Activated T-cell treated with anti-CD3 and anti-CD28 coated beads for 48 hours (primary cell): ENCODE data around the gene ERGIC2.
"Not testable (repeated sequence)": the region's sequence is repeated elsewhere in the genome, so short reads cannot be mapped to it uniquely, and the experiment has no call there.

Source experiments
- DNase-seq: peaks from one replicate; pipeline ENCODE4 v3.0.0-alpha.2; 2020; ENCODE audit warnings: low read depth

Gene ERGIC2, protein sequence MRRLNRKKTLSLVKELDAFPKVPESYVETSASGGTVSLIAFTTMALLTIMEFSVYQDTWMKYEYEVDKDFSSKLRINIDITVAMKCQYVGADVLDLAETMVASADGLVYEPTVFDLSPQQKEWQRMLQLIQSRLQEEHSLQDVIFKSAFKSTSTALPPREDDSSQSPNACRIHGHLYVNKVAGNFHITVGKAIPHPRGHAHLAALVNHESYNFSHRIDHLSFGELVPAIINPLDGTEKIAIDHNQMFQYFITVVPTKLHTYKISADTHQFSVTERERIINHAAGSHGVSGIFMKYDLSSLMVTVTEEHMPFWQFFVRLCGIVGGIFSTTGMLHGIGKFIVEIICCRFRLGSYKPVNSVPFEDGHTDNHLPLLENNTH

GRCh38 chr12:29380536-29381523 is at the start of gene ERGIC2:
TSS of gene ERGIC2 (minus strand) at chr12:29381172. CDS start at chr12:29371633, 9,539 bp downstream.
- DNase-seq = peak; percentile 81

GRCh38 chr12:29430716-29431044 is 49.7 kb upstream of the ERGIC2 start:
- no peak for DNase-seq

- no peak for DNase-seq
Measured at GRCh38 chr12:29429999-29430715, 49.2 kb upstream of the ERGIC2 start.

DNA sequence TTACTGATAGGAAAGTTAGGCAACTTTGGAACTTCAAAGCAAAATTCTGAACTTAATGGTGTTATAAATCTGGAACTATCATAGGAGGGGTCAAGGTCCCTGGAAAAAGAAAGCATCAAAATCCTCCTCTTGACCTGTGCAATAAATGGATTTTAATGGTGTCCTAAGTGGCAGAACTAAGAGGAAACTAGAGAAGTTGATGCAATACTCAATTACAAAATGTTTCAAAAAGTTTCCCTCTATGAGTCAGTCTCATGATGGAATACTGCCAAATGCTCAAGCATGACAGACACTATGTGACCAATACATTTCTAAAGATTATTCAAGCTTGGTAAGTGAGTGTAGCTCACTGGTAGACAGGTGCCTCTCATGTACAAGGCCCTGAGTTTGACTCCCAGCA is 47.7 kb upstream of the ERGIC2 start:
- DNase-seq = no peak

- no peak for DNase-seq
Measured at GRCh38 chr12:29427964-29428363, 47.0 kb upstream of the ERGIC2 start.

DNA sequence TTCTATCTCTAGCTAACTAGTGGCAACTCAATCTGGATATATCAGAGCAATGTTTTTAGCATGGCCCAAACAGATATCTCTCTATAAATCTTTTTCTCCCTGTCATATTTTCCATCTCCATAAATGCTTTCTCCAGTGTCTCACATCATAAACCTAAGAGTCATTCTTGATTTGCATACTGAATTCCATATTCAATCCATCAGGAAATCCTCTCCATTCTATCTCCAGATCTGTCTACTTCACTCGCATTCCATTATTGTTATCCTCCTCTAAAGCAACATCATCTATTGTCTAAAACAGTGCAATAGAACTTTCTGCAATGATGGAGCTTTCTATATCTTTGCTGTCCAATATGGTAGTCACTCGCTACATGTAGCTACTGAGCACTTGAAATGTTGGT is 45.5 kb upstream of the ERGIC2 start:
- DNase-seq = no peak

DNA sequence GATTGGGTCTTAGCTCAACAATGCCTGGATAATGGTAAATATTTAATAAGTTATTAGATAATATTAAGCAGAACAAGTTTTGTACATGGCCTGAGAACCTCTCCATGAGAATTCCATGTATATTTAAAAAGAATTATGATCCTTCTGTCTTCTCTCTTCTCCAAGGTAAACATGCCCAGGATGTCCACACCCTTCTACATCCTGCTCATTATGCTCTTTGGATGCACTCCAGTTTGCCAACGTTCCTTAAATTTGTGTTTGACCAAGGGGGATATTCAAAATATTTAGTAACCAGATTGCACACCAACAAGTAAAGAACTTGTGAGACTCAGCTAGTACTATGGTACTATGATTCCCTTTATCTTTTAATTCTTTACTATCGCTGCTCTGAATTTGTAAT is 44.8 kb upstream of the ERGIC2 start:
- no peak for DNase-seq

GRCh38 chr12:29416748-29417147 is 35.8 kb upstream of the ERGIC2 start:
- DNase-seq = no peak

DNA sequence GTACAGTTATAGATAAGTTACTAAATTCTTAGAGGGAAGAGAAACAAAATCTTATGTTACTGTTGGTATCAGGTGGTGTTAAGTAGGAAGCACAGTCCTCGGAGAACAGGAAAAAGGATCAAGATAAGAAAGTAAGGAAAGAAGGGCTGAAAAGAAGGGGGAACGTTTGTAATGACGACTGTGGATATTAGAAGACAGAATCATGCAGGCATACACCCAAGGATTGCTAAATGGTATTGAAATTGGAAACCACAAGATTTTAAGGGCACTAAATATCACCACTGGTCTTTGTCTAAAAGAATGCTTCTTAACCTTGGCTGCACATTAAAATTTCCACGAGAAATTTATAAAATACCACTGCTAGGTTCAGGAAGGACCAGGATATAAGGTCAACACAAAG is 34.1 kb upstream of the ERGIC2 start:
- no peak for DNase-seq

- no peak for DNase-seq
Measured at GRCh38 chr12:29414368-29414767, 33.4 kb upstream of the ERGIC2 start.

DNA sequence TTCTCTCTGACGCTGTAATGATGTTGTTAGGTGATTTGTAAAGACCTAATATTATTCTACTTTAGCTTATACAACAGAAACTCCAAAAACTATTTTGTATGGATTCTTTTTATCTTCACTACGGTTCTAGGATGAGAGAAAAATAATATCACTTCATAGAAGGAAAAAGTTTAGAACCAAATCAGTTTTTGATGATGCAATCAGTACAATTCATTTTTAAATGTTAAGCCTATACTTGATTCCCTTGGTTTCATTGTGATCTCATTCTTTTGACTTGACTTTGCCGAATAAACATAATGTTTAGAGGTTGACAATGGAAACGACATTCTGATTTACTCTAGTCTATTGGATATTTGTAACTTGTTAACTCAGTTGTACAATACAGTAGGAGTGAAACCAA is 24.6 kb upstream of the ERGIC2 start:
- no peak for DNase-seq

DNA sequence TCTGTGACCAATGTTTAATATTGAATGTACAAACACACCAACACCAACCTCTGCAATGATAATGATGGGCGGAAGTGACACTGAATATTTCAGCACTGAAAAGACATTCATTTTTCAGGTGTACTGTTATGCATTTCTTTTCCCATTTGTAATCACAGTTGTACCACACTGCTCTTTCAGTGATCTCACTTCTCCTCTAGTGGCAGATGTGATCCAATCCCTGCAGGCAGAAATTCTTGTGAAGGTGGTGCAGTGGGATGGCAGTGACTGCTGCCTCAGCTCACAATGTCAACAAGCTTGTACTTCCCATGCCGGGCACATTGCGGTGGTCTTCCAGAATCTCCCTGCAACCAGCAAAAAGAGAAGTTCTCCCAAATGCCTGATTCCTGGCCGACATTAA is 23.0 kb upstream of the ERGIC2 start:
- DNase-seq = no peak

- DNase-seq = no peak
Measured at GRCh38 chr12:29402437-29402836, 21.5 kb upstream of the ERGIC2 start.

- DNase-seq = no peak
Measured at GRCh38 chr12:29398495-29398894, 17.5 kb upstream of the ERGIC2 start.

GRCh38 chr12:29396774-29397173 is 15.8 kb upstream of the ERGIC2 start:
- no peak for DNase-seq

GRCh38 chr12:29395356-29395755 is 14.4 kb upstream of the ERGIC2 start:
- no peak for DNase-seq

GRCh38 chr12:29390419-29390818 is 9.4 kb upstream of the ERGIC2 start:
- DNase-seq = not testable (repeated sequence)

GRCh38 chr12:29389295-29389919 is 8.4 kb upstream of the ERGIC2 start:
- no peak for DNase-seq

DNA sequence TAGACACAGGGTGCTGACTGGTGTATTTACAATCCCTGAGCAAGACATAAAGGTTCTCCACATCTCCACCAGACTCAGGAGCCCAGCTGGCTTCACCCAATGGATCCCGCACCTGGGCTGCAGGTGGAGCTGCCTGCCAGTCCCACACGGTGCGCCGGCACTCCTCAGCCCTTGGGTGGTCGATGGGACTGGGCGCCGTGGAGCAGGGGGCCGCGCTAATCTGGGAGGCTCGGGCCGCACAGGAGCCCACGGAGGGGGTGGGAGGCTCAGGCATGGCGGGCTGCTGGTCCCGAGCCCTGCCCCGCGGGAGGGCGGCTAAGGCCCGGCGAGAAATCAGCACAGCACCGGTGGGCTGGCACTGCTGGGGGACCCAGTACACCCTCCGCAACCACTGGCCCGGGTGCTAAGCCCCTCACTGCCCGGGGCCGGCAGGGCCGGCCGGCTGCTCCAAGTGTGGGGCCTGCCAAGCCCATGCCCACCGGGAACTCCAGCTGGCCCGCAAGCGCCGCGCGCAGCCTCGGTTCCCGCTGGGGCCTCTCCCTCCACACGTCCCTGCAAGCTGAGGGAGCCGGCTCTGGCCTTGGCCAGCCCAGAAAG is 5.2 kb upstream of the ERGIC2 start:
- DNase-seq = not testable (repeated sequence)

DNA sequence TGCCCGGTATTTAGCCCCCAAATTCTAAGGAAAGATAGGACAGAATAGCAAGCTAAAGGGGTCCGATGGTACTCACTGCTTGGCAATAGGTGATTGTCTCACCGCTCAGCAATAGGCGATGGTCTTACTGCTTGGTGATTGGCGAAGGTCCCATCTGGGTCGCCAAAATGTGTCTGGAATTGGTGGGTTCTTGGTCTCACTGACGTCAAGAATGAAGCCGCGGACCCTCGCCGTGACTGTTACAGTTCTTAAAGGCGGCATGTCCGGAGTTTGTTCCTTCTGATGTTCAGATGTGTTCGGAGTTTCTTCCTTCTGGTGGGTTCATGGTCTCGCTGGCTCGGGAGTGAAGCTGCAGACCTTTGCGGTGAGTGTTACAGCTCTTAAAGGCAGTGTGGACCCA is 4.2 kb upstream of the ERGIC2 start:
- DNase-seq = not testable (repeated sequence)

DNA sequence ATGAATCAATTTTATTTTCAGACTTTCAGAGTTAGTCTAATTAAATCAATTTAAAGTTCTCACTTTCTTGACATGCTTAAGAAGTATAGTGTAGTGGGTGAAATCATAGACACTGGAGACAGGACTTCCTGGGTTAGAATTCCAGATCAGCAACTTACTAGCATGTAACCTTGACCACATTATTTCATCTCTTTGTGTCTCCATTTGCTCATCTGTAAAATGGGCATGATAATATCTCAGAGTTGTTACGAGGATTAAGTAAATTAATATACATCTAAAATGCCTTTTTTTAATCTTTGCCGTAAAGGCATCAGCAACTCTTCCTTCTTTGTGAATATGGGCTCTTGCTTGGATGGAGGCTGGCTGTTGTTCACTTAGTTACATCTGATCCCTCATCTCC is 1.3 kb upstream of the ERGIC2 start:
- DNase-seq = no peak

DNA sequence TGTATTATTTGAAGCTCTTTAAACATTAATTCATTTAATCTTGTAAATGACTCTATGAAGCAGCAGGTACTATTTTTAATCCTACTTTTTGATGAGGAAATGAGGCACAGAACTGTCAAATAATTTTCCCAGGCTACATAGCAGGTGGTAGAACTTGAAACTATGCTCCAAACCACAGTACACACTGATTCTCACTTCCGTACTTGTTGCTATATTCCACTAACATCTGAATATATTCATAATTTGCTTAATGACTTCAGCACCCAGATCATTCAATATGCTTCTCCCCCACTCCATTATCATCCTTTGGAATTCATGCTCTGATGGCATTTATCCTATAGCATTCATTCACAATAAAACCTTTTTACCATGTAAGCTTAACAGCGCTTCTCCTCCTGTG is 4.9 kb downstream of the ERGIC2 start:
- DNase-seq = no peak
